ENCODE results near the gene DGCR6L.
"Not testable (repeated sequence)": the region's sequence is repeated elsewhere in the genome, so short reads cannot be mapped to it uniquely, and the experiment has no call there.

DGCR6L gene

DNA sequence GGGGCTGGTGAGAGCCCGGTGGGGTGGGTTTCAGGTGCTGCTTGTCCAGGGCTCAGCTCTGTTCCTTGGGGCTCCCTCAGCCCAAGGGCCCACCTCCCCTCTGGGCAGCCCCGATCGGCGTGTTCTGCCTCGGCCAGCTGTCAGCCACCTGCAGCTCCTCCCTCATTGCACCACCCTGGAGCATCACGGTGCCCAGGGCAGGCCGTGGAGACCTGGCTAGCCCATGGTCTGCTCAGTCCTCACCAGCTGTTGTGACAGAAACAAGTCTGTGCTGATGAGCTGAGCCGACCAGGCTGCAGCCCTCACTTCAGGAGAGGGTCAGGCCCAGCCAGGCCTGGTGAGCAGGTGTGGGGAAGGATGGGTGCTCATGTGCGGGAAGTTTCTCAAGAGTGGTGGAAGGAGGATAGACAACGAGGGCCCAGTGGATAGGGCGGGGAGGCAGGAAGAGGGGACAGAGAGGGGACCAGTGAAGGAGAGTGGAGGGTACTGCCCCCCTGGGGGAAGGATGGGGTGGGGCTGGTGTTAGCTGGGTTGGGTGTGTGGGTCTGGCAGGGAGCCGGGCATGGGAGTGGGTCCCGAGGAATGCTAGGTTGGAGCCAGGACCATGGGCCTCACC, 35.3 kb downstream of the DGCR6L start:
- TF ChIP-seq POLR2A (IDR thresholded peaks at IDR 0.05; ENCODE audit: low read length) (no peak), GATA1 (IDR thresholded peaks at IDR 0.05; ENCODE audit: low read depth, low read length) (no peak)
- no peak for DNase-seq

DNA sequence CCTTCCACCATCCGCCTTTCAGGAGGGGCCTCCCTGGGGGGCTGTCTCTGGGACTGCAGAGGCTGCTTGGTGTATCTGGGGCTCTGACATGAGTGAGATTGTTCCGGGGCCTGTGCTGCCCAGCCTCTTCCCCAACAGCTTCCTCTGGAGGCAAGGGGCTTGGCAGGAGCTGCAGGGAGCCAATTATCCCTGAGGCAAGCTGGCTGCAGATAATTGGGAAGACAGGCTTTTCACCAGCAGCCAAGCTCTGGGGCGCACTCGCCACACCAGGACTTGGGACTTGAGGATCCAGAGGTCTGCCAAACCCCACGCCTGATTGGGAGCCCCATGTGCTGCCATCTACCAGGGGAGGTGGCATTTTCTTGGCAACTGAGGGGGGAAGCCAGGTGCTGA, 36.2 kb downstream of the DGCR6L start:
- no peak for DNase-seq
- TF ChIP-seq POLR2A (IDR thresholded peaks at IDR 0.05; ENCODE audit: low read length) (no peak), GATA1 (IDR thresholded peaks at IDR 0.05; ENCODE audit: low read depth, low read length) (no peak)

DNA sequence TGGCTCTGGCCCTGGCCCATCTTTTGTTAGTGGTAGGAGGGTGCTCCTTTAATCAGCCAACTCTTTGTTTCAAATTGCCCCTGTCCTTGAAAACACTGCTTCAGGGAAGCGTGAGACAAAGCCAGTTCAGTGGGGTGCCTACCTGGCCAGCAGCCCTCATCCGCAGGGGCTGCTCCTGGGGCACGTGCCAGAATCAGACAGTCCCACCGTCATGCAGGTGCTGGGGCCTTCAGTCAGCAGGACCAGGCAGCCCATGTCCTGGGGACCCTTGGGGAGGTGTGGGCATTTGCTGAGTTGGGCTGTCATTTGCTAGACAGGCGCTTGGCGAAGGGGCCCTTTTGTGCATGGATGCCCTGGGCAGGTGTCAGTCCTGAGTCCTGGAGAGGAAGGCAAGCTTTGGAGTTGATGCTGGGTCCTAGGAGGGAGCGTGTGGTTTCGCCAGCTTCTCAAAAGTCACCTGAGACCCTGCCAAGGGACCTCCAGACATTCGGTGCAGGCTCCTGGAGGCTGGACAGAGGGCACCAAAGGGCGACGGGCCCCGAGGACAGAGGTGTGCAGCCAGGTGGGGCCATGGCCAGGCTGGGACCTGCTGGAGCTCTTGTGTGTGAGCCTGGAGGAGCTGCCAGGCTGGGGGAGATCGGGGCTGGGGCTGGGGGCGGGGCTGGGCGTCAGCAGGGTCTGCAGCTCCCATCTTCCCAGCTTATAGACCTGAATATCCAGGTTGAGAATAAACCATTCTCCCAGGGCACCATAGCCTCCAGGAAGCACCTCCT, 36.8 kb downstream of the DGCR6L start:
- TF ChIP-seq GATA1 (IDR thresholded peaks at IDR 0.05; ENCODE audit: low read depth, low read length) = no peak
- no peak for TF ChIP-seq POLR2A (IDR thresholded peaks at IDR 0.05; ENCODE audit: low read length)
- DNase-seq = no peak

DNA sequence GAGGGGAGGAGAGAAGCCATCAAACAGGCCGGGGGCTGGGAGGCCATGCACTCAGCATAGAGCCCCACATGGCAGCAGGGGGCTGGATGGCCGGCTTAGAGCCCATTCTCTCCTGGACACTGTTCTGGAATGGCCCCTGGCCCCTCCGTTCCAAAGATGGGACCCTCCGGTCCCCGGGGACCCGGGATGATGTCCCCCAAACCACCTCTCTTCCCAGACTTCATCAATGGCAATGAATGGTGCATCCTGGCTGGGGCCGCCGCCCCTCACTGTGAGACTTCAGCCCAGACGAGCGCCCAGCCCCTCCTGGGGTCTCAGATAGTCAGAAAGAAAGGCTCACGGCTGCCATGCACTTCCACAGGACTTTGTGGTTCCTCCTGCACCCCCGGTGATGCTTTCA, 38.0 kb downstream of the DGCR6L start:
- no peak for DNase-seq
- no peak for TF ChIP-seq GATA1 (IDR thresholded peaks at IDR 0.05; ENCODE audit: low read depth, low read length)
- TF ChIP-seq POLR2A (IDR thresholded peaks at IDR 0.05; ENCODE audit: low read length) = no peak

DNA sequence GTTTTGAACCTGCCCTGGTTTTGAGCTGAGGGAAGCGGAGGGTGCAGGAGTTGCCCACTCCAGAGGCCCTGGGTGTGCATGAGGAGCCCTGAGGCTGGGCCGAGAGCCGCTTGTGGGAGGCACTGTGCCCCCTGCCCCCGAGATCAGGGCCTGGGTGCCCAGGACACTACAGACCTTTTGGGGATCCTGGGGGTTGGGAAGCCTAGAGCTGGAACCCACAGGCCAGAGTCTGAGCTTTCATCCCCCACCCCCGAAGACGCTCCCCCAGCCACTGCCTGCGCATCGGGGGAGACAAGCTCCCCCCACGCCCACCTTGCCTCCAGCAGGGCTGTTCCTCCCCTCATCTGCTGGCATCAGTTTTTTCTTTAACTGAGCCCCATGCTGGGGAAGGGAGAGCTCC, 38.4 kb downstream of the DGCR6L start:
- not testable (repeated sequence) for DNase-seq

DNA sequence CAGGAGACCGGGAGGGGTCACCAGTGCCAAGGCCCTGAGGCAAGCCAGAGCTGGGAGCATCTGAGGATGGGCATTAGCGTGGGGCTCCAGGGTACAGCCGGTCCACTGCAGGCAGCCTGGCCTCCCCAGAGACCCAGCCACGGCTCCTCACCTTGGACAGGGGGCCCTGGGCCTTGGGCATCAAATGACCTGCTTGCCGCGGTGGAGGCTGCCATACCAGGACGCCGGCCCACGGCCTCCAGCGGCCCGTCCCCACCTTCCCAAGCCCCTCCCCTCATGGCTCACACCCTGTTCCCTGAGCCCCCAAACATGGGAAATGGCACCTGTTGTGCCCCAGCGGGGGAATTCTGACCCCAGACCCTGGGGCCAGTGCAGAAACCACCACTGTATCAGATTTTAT, 39.0 kb downstream of the DGCR6L start:
- TF ChIP-seq GATA1 (IDR thresholded peaks at IDR 0.05; ENCODE audit: low read depth, low read length) = no peak
- TF ChIP-seq POLR2A (IDR thresholded peaks at IDR 0.05; ENCODE audit: low read length) = no peak
- DNase-seq = no peak

DNA sequence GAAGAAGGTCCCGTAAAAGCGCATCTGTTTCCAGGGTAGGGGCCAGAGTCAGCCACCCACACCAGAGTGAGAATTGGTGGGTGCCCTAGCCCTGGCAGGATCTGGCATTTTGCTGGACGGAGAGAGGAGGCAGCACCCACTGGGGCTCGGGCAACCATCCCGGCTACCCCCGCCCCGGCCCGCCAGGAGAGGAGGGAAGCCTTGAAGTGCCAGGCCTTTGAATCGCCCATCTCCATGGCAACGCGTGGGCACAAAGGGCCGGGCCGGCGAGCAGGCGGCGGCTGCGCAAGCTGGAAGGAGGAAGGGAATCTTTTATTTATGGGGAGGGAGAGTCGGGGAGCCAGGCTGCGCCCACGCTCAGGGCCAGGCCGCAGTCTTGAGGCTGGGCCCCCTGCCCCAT, 39.7 kb downstream of the DGCR6L start:
- DNase-seq = not testable (repeated sequence)

DNA sequence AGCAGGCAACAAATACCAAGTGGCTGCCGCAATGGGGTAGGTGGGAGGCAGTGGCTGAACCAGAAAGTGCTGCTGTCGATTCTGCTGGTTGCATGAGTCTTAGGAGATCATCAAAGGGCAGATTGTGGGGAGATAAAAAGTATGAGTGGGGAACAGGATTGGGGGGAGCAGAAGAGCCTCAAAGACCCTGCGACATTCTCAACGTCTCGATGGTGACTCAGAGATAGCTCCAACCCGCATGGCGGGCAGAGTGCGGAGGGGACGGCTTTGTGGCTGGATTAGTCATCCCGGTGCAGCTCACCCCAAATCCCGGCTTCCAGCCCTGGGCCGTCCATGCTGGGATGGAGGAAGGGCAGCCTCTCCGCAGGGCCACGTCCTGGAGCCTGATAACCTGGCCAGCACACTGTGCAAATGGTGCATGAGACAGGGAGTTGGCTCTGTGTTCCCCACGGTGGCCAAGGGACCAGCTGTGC, 40.2 kb downstream of the DGCR6L start:
- no peak for TF ChIP-seq POLR2A (IDR thresholded peaks at IDR 0.05; ENCODE audit: low read length)
- no peak for TF ChIP-seq GATA1 (IDR thresholded peaks at IDR 0.05; ENCODE audit: low read depth, low read length)
- no peak for DNase-seq

DNA sequence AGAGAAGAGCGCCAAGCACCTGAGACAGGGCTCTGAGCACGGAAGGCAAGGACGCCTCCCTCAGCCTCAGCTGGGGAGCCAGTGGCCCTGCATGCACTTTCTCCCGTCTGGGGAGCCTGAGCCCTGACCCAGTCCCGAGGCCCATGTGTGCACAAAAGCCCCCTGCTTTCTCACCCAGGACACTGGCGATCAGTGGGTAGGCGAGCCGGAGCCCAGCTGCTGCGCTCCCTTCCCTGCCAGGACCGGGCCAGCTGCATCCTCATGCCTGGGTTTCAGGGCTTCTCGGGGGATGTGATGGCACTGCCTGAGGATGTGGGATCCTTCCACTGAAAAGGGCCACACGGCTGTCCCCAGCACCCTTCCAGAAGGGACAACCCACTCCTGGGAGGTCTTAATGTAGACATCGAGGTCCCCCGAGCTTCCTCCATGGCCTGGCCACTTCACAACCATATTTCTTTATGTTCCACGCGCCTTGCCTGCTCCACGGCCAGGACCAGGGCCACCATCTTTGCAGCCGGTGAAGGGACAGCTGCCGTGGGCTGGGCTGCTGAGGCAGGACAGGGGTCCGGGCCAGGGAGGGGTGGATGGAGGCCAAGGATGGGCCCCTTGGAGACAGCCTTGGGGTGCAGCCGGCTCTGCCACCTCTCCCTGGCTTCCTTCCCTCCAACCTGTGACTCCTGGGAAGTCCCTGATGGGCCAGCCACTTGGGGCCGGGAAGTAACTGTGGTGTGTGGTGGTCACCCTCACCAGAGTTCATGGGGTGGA, 41.0 kb downstream of the DGCR6L start:
- not testable (repeated sequence) for DNase-seq

DNA sequence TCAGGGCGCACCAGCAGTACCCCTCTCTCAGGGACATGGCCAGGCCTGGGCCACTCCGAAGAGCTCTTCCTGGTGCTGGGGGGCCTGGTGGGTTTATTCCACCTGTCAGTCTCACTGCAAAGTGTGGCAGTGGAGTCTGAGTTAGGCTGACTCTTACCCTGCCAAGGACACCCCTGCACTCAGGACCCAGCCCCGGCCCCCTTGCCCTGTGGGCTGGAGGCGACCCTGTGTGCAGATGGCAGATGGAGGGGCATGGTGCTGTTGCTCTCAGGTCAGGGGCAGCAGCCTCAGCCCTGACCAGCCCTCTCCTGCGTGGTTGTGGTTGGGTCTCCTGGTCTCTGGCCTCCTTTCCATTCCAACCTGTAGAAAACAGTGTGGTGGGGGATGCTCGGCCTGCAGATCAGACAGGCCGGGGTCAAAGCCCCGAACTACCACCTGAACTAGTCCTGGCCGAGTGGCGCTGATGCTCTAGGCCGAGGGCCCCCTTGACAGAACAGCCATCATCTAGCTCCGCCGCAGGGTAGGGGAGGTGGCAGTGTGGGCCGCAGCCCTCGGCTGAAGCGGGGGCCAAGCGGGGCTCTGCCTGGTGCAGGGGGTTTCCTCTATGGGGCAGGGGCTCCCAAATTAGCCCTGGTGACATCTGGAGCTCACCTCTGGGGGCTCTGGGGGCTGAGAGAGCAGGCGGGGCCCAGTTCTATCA, 41.8 kb downstream of the DGCR6L start:
- not testable (repeated sequence) for DNase-seq

DNA sequence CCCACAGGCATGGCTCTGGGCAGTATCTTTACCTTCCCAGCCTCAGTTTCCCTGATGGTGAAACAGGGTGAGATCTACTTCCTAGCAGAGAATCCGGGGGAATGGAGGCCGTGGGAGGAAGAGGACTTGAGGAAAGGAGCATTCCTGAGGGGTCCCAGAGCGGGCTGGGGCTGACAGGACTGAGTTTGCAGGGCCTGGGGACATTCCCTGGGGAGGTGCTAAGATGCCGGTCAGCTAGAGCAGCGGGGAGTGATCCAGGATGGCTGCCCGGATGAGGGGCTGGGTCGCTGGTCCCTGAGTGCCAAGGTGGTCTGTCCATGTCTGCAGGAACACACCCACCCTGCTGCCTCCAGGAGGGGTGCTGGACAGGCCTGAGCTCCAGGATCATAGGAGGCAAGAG, 43.4 kb downstream of the DGCR6L start:
- TF ChIP-seq POLR2A (IDR thresholded peaks at IDR 0.05; ENCODE audit: low read length) = no peak
- TF ChIP-seq GATA1 (IDR thresholded peaks at IDR 0.05; ENCODE audit: low read depth, low read length) = no peak
- no peak for DNase-seq

DNA sequence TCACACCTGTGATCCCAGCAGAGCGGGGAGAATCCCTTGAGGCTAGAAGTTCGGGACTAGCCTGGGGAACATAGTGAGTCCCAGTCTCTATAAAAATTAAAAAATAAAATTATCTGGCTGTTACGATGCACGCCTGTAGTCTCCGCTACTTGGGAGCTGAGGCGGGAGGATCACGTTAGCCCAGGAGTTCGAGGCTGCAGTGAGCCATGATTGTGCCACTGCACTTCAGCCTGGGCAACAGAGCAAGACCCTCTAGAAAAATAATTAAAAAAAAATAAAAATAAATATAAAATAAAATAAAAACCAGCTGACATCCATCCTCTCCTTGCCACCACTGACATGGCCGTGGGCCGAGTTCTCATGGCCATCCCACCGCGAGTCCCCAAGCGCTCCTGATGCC, 44.0 kb downstream of the DGCR6L start:
- TF ChIP-seq GATA1 (IDR thresholded peaks at IDR 0.05; ENCODE audit: low read depth, low read length) = no peak
- TF ChIP-seq POLR2A (IDR thresholded peaks at IDR 0.05; ENCODE audit: low read length) = no peak
- DNase-seq = no peak

DNA sequence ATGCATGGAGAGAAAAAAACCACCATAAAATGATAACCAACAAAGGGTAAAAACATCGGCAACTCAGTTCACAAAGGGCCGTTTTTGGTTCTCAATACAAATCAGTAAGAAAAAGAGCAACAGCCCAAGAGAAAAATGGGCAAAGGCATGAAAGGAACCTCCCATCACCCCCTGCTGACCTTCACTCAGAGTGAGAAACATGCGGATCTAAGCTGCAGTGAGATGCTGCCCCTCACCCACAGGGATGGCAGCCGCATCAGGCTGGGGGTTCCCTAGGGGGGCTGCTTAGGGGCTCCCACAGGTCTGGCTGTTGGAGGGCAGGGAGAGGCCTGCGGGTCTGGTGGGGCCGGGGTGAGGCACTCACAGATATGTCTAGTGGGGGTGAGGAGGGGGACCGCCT, 44.5 kb downstream of the DGCR6L start:
- DNase-seq = not testable (repeated sequence)

DNA sequence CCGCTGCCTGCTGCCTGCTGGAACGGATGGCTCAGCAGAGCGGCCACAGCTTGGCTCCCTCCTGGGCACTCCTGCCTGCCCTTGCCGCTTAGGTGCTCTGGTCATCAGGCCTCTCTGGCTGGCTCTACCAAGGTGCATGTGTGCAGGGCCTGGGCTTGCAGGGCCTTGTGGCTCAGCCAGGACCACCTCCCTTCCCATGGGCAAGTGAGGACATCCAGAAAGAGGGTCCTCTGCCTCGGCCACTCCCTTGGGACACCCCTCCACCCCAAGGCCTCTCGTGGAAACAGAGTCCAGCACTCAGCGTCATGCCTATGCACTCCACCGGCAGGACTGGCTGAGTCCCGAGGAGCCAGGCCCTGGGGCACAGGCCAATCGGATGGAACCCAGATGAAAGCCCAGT, 45.5 kb downstream of the DGCR6L start:
- not testable (repeated sequence) for DNase-seq

DNA sequence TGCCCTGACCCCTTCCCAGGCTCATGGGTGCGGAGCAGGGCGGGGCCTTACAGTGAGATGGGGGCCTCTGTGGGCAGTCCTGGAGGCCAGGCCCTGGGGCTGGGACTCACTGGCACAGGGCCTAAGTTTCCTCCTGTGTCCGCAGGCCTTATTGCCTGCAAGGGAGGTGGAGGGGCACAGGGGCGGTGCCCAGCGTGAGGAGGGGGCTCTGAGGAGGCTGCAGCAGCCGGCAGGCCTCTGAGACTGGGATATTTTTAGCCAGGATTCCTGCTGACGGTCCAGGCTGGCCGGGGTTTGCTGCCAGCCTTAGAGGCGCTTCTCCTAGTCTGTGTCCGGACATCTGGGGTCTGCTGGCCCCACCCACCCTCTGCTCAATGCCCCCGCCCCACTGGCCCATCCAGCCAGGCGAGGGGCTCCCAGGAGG, 46.1 kb downstream of the DGCR6L start:
- DNase-seq = no peak
- no peak for TF ChIP-seq POLR2A (IDR thresholded peaks at IDR 0.05; ENCODE audit: low read length)
- no peak for TF ChIP-seq GATA1 (IDR thresholded peaks at IDR 0.05; ENCODE audit: low read depth, low read length)

All from erythroblast (primary cell).